Measurements from ENCODE around the gene GNRHR.

DNA sequence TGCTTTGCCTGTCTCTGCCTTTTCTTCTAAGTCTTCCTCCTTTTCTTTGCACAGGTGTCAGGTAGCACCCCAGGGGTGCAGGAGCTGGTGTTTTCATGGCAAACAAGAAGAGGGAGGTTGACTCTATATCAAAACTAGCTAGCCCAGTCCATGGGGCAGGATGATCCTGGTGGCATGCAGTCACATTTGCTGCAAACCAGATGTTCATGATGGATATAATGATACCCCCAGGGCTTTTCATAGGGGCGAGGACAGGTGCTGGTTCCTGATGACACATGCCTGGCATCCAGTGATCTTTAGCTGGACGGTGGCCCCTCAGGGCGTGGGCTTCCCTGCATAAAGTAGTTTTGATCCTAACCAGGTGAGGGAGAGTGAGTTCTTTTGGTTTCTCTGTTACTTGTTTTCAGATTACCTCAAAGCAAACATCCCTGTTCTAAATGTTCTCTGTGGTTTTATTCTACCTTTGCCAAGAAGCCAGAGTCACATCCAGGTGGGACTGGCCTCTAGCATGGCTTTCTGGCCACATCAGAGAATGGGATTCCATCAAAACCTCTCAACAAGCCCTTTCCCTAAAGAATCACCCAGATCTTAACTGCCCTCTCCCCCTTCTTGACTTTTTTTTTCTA lies 42.1 kb downstream of the GNRHR start:
- TF ChIP-seq POLR2A (IDR thresholded peaks at IDR 0.05) = no peak
- no peak for TF ChIP-seq CTCF (IDR thresholded peaks at IDR 0.05)
- no peak for TF ChIP-seq EP300 (IDR thresholded peaks at IDR 0.05)
